HUES64 (cell line): ENCODE results near the gene ZBTB16.

Source experiments
- H3K27ac ChIP-seq: 2 replicates; pipeline ENCODE4 v1.7.0; 2013; ENCODE audit warnings: low read depth, low read length, inconsistent platforms
- H3K27me3 ChIP-seq: 2 replicates; pipeline ENCODE4 v1.6.1; 2013; ENCODE audit warnings: mild to moderate bottlenecking, low read length; ENCODE audit not compliant: insufficient read depth
- H3K36me3 ChIP-seq: 2 replicates; pipeline ENCODE4 v1.6.1; 2013; ENCODE audit warnings: mild to moderate bottlenecking, low read length; ENCODE audit not compliant: insufficient read depth
- H3K4me1 ChIP-seq: 2 replicates; pipeline ENCODE4 v1.6.1; 2013; ENCODE audit warnings: mild to moderate bottlenecking, low read length, moderate library complexity; ENCODE audit not compliant: insufficient read depth
- H3K4me3 ChIP-seq: 2 replicates; pipeline ENCODE4 v1.5.1; 2013; ENCODE audit warnings: mild to moderate bottlenecking, low read length, moderate library complexity
- H3K9ac ChIP-seq: 2 replicates; pipeline ENCODE4 v1.6.1; 2013; ENCODE audit warnings: mild to moderate bottlenecking, low read depth, low read length
- H3K9me3 ChIP-seq: 2 replicates; pipeline ENCODE4 v1.6.1; 2013; ENCODE audit warnings: low read depth, low read length; ENCODE audit not compliant: insufficient read depth
- WGBS: fragments of 150-250, 120-280 bp; methylation state at CpG from one replicate; pipeline ENCODE4 v1.1.7; 2013; ENCODE audit warnings: missing lambda C conversion rate; 5-methylcytosine and 5-hydroxymethylcytosine counted together

ZBTB16 gene

GRCh38 chr11:114123692-114124330, 64.3 kb downstream of the ZBTB16 start:
- no peaks in the 10 kb centered on the region for H3K27me3 ChIP-seq
- H3K4me1 ChIP-seq, result no peaks in the 10 kb centered on the region
- 92% methylated on average over 9 of the region's 11 CpGs for WGBS
- H3K36me3 ChIP-seq, result no peaks in the 10 kb centered on the region
- H3K27ac ChIP-seq, result no peak overlapping the region
- H3K9ac ChIP-seq, result no peak overlapping the region
- H3K4me3 ChIP-seq, result no peak overlapping the region
- no peaks in the 10 kb centered on the region for H3K9me3 ChIP-seq

DNA sequence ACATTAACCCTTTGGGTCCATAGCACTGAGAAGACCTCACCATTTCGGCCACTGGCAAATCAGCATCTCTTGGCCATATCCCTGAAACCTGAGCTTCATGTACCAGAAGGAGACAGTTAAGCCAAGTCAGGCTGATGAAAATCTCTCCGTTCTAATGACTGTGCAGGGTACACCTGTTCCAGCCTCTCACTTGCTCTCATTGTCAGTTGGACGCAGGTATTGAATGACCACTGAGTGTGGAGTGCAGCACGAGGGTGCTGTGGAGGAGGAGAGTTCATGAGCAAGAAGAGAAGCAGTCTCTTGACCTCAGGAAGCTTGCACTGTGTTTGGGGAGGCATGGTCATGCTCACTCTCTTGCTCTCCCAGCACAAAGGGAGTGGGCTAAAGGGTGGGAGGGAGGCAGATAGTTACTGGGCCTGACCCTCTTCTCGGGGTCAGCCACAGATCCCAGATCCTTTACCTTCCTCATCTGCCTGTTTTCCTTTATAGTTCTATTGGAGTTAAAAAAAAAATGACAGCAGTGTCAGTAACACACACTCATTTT, 65.2 kb downstream of the ZBTB16 start:
- H3K9me3 ChIP-seq, result no peaks in the 10 kb centered on the region
- H3K27ac ChIP-seq, result no peak overlapping the region
- no peak overlapping the region for H3K4me3 ChIP-seq
- H3K9ac ChIP-seq, result no peak overlapping the region
- H3K4me1 ChIP-seq, result no peaks in the 10 kb centered on the region
- no peaks in the 10 kb centered on the region for H3K36me3 ChIP-seq
- no peaks in the 10 kb centered on the region for H3K27me3 ChIP-seq
- WGBS, result 94% methylated on average over 4 of the region's 5 CpGs

DNA sequence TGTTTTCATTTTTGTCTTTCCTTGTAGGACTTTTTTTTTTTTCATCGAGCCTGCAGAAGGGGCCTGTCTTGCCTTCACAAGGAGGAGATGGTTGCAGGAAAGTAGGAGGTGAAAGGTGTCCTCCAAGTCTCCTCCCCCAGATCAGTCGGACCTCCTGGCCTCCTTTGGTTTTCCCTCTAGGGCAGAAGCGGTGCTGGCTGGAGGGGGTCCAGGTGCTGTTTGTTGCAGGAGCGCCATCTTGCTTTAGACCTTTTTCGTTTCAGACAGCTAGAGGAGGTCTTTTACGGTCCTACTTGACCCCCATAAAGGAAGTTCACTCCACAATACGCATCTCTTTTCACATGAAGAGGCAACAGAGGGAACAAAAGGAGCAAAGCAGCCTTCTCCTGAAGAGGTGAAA, 66.0 kb downstream of the ZBTB16 start:
- Histone ChIP-seq H3K36me3 (no peaks in the 10 kb centered on the region), H3K27ac (no peak overlapping the region), H3K27me3 (no peaks in the 10 kb centered on the region), H3K9me3 (no peaks in the 10 kb centered on the region), H3K9ac (no peak overlapping the region), H3K4me1 (no peaks in the 10 kb centered on the region), H3K4me3 (no peak overlapping the region)
- WGBS, result 92% methylated on average over 6 of the region's 7 CpGs

DNA sequence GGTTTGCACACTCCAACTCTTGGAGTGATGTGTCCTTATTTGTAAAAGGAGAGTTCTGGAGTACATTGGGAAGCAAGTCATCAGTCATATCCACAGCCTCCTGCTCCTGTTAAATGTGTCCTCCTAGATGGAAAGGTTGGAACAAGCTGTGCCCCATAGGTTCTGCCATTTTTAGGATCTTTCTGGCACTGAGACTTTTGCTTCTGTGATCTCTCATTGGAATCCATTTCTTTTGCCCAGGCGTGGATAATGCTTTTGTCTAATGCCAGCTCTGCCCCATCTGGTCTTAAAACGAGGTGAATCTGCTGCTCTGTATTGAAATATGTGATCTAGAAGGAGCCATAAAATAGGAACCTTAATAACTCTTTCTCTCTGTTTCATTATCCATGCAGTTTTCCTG, 66.4 kb downstream of the ZBTB16 start:
- 93% methylated on average over 2 of the region's 2 CpGs for WGBS

GRCh38 chr11:114128399-114128798, 68.9 kb downstream of the ZBTB16 start:
- Histone ChIP-seq H3K27ac (no peak overlapping the region), H3K36me3 (no peaks in the 10 kb centered on the region), H3K9me3 (no peaks in the 10 kb centered on the region), H3K4me1 (no peaks in the 10 kb centered on the region), H3K27me3 (no peaks in the 10 kb centered on the region), H3K9ac (no peak overlapping the region), H3K4me3 (no peak overlapping the region)
- WGBS, result 95% methylated on average over 5 of the region's 5 CpGs

More for the DNA sequence above, 66.4 kb downstream of the ZBTB16 start:
- no peak overlapping the region for H3K27ac ChIP-seq
- no peaks in the 10 kb centered on the region for H3K4me1 ChIP-seq
- H3K36me3 ChIP-seq, result no peaks in the 10 kb centered on the region
- H3K4me3 ChIP-seq, result no peak overlapping the region
- no peaks in the 10 kb centered on the region for H3K9me3 ChIP-seq
- H3K27me3 ChIP-seq, result no peaks in the 10 kb centered on the region
- no peak overlapping the region for H3K9ac ChIP-seq

DNA sequence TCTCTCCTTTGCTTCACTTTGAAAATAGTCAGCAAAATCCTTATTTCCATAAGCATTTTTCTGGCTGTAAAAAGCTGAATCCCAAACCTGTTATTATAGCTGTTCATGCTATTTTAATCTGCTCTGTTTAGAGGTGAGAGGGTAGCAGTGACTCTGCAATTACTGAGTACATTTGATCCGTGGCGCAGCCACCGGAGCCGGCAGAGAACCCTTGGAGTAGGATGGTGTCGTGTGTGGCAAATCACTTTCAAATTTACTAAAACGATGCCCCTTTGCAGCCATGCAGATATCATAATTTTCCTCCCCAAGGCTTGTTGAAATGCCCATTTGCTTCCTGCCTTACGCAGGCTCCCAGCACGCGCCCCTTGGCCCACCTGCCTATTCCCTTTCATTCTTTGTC, 69.6 kb downstream of the ZBTB16 start:
- Histone ChIP-seq H3K9me3 (no peaks in the 10 kb centered on the region), H3K4me3 (no peak overlapping the region), H3K36me3 (no peaks in the 10 kb centered on the region), H3K9ac (no peak overlapping the region), H3K27me3 (no peaks in the 10 kb centered on the region), H3K4me1 (no peaks in the 10 kb centered on the region), H3K27ac (no peak overlapping the region)
- 94% methylated on average over 9 of the region's 9 CpGs for WGBS

DNA sequence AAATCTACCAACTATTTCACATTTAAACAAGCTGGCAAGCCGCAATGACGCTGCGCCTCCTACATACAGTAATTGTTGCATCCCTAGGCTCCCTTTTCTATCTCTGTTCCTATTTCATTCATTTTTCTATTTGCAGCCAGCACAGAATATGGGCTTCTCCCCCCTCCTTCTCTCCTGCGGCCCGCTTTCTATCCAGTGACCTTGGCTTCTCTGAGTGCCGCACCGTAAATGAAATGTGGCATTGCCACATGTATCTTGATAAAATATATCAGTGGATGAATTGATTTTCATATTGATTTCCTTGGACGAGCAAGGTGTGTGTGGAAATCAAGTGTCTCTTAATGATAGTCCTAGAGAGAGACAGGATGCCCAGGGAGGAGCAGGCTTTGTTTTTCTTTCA, 70.2 kb downstream of the ZBTB16 start:
- Histone ChIP-seq H3K9me3 (no peaks in the 10 kb centered on the region), H3K4me3 (no peak overlapping the region), H3K4me1 (no peaks in the 10 kb centered on the region), H3K9ac (no peak overlapping the region), H3K27me3 (no peaks in the 10 kb centered on the region), H3K36me3 (no peaks in the 10 kb centered on the region), H3K27ac (no peak overlapping the region)
- 92% methylated on average over 8 of the region's 8 CpGs for WGBS

DNA sequence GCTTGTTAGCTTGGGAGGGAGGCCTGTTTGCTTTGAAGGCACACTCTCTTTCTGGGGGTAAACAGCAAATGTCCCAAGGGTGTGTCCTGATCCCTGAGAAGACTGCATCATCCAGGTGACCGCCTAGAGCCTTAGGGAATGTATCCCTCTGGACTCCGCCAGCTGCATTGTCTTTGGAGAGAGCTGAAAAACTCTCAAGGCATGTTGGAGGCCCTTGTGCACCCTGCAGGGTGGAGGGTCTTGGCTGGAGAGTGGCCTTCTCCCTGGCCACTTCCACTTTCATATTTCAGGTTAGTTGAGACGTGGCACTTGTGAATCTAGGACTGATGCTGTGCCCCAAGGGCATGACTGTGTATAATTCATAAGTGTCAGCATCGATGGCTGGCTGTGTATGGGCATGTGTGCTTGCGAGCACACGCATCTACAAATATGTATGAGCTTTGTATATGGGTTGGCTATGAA, 70.6 kb downstream of the ZBTB16 start:
- Histone ChIP-seq H3K27ac (no peak overlapping the region), H3K9me3 (no peaks in the 10 kb centered on the region), H3K36me3 (no peaks in the 10 kb centered on the region), H3K4me1 (no peaks in the 10 kb centered on the region), H3K9ac (no peak overlapping the region), H3K27me3 (no peaks in the 10 kb centered on the region), H3K4me3 (no peak overlapping the region)
- 93% methylated on average over 6 of the region's 6 CpGs for WGBS

DNA sequence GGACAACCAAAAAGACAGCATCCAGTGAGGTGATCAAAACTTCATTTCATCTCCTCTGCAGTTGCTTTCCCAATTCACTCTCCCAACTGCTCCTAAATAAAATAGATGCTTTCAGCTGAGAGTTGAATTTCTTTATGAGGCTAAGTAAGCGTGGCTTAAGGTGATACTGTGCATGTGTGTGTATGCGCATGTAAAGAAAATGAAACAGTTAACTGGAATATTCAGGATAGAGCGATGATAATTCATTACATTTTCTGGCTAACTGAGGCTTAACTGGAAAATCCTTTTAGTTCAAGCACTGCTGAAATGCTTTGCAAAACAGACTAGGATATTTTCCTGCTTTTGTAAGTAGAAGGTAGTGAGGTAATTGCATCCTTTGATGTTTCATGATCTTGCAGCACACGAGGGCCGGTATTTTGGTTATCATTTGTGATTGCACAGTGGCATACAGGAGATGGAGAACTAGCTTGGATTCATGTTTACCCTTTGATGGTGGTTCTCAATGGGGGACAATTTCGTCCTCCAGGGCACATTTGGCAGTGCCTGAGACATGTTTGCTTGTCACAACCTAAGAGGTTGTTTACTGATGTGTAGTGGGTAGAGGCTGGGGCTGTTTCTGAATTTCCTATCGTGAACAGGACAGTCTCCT, 71.2 kb downstream of the ZBTB16 start:
- WGBS, result 89% methylated on average over 7 of the region's 7 CpGs
- Histone ChIP-seq H3K36me3 (no peaks in the 10 kb centered on the region), H3K9me3 (no peaks in the 10 kb centered on the region), H3K4me3 (no peak overlapping the region), H3K27ac (no peak overlapping the region), H3K27me3 (no peaks in the 10 kb centered on the region), H3K4me1 (peaks cover 4% of the 10 kb centered on the region; the same call in 1 of the 2 replicates), H3K9ac (no peak overlapping the region)

- no peak overlapping the region for H3K27ac ChIP-seq
- H3K4me3 ChIP-seq, result no peak overlapping the region
- 90% methylated on average over 8 of the region's 8 CpGs for WGBS
- H3K9ac ChIP-seq, result no peak overlapping the region
- peaks cover 5% of the 10 kb centered on the region; the same call in 1 of the 2 replicates for H3K4me1 ChIP-seq
- H3K9me3 ChIP-seq, result no peaks in the 10 kb centered on the region
- no peaks in the 10 kb centered on the region for H3K27me3 ChIP-seq
- H3K36me3 ChIP-seq, result no peaks in the 10 kb centered on the region
Observed at GRCh38 chr11:114131461-114131864, 72.0 kb downstream of the ZBTB16 start.

DNA sequence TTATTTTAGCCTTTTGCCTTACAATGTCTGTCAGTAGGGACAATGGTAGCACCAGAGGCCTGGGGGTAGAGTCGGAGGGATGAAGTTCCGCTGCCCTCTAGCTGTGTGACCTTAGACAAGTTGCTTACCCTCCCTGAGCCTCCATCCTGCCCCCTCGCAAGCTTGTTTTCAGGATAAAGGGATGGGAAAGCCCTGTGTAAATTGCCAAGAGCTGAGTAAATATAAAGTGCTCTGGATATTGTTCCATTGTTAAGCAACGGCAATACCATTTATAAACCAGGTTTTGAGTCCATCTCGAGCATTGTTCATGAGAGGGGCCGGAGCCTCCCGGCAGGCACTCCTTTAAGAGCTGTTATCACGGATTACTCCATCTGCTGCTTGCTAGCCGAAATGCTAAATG, 72.9 kb downstream of the ZBTB16 start:
- no peak overlapping the region for H3K27ac ChIP-seq
- H3K9me3 ChIP-seq, result no peaks in the 10 kb centered on the region
- WGBS, result 91% methylated on average over 9 of the region's 9 CpGs
- H3K27me3 ChIP-seq, result no peaks in the 10 kb centered on the region
- no peak overlapping the region for H3K4me3 ChIP-seq
- no peak overlapping the region for H3K9ac ChIP-seq
- H3K4me1 ChIP-seq, result peaks cover 5% of the 10 kb centered on the region; the same call in 1 of the 2 replicates
- no peaks in the 10 kb centered on the region for H3K36me3 ChIP-seq
